ENCODE results near the gene ALKBH6. TPM values are rescaled to one million over a fixed set of nuclear protein-coding genes. Genes with fewer than 3 reads are reported as not detected.

The ALKBH6 gene
- total RNA-seq, 3 donors from 2014 or later (not counting 1 experiment from before 2014, with no cell fraction given): 39.0 to 57.3 (median 48.1) TPM

- H3K9me3 Mint-ChIP-seq: no peaks in the 10 kb centered on the region
- no peak overlapping the region for H3K27ac Mint-ChIP-seq
- H3K4me3 Mint-ChIP-seq: no peak overlapping the region
- TF ChIP-seq CTCF (IDR thresholded peaks at IDR 0.05): no peak
- no peak overlapping the region for H3K4me3 ChIP-seq (ENCODE audit: low read length)
- H3K27me3 Mint-ChIP-seq (ENCODE audit: low read depth in 2 of 2): no peaks in the 10 kb centered on the region
- peaks cover 6 to 24% of the 10 kb centered on the region in 2 donors for H3K4me1 Mint-ChIP-seq
- ATAC-seq (no peak), DNase-seq (no peak)
- peaks cover 13% of the 10 kb centered on the region for H3K4me1 ChIP-seq (ENCODE audit: control insufficient read depth, insufficient read depth, low read length)
- no peaks in the 10 kb centered on the region for H3K27me3 ChIP-seq (ENCODE audit: control insufficient read depth, insufficient read depth, low read length)
- intact Hi-C loops (cut with micrococcal nuclease): no loop called here
- no peak overlapping the region for H3K27ac ChIP-seq (ENCODE audit: low read length)
- H3K36me3 Mint-ChIP-seq: no peaks in the 10 kb centered on the region
- no peaks in the 10 kb centered on the region for H3K36me3 ChIP-seq (ENCODE audit: control insufficient read depth, insufficient read depth, low read length)
- 87% methylated on average over 5 of the region's 5 CpGs for WGBS (ENCODE audit: insufficient coverage)
- no peaks in the 10 kb centered on the region for H3K9me3 ChIP-seq (ENCODE audit: control insufficient read depth, insufficient read depth, low read length)
Measured at GRCh38 chr19:36006955-36007354, 7.1 kb downstream of the ALKBH6 start.

GRCh38 chr19:36003284-36003683 is 10.7 kb downstream of the ALKBH6 start:
- TF ChIP-seq CTCF (IDR thresholded peaks at IDR 0.05): no peak
- no peak overlapping the region for H3K27ac Mint-ChIP-seq
- 96% methylated on average over 4 of the region's 4 CpGs for WGBS (ENCODE audit: insufficient coverage)
- DNase-seq: no peak
- Histone ChIP-seq H3K4me1 (ENCODE audit: control insufficient read depth, insufficient read depth, low read length) (no peaks in the 10 kb centered on the region), H3K9me3 (ENCODE audit: control insufficient read depth, insufficient read depth, low read length) (no peaks in the 10 kb centered on the region), H3K27ac (ENCODE audit: low read length) (no peak overlapping the region), H3K36me3 (ENCODE audit: control insufficient read depth, insufficient read depth, low read length) (peaks cover 5% of the 10 kb centered on the region), H3K4me3 (ENCODE audit: low read length) (no peak overlapping the region), H3K27me3 (ENCODE audit: control insufficient read depth, insufficient read depth, low read length) (no peaks in the 10 kb centered on the region)
- ATAC-seq: no peak
- H3K36me3 Mint-ChIP-seq: no peaks in the 10 kb centered on the region
- intact Hi-C loops (cut with micrococcal nuclease): no loop called here
- H3K4me1 Mint-ChIP-seq: peaks cover 0 to 13% of the 10 kb centered on the region in 2 donors
- H3K9me3 Mint-ChIP-seq: no peaks in the 10 kb centered on the region
- no peaks in the 10 kb centered on the region for H3K27me3 Mint-ChIP-seq (ENCODE audit: low read depth in 2 of 2)
- no peak overlapping the region for H3K4me3 Mint-ChIP-seq

- Histone ChIP-seq H3K4me1 (ENCODE audit: control insufficient read depth, insufficient read depth, low read length) (peaks cover 3% of the 10 kb centered on the region), H3K36me3 (ENCODE audit: control insufficient read depth, insufficient read depth, low read length) (peaks cover 8% of the 10 kb centered on the region), H3K4me3 (ENCODE audit: low read length) (no peak overlapping the region), H3K9me3 (ENCODE audit: control insufficient read depth, insufficient read depth, low read length) (no peaks in the 10 kb centered on the region), H3K27me3 (ENCODE audit: control insufficient read depth, insufficient read depth, low read length) (no peaks in the 10 kb centered on the region), H3K27ac (ENCODE audit: low read length) (no peak overlapping the region)
- Mint-ChIP-seq H3K27ac (no peak overlapping the region), H3K4me3 (no peak overlapping the region), H3K27me3 (ENCODE audit: low read depth in 2 of 2) (no peaks in the 10 kb centered on the region), H3K36me3 (no peaks in the 10 kb centered on the region), H3K4me1 (peaks cover 3 to 22% of the 10 kb centered on the region in 2 donors), H3K9me3 (no peaks in the 10 kb centered on the region)
- TF ChIP-seq CTCF (IDR thresholded peaks at IDR 0.05): no peak
- 100% methylated on average over 3 of the region's 3 CpGs for WGBS (ENCODE audit: insufficient coverage)
- DNase-seq (no peak), ATAC-seq (no peak)
- intact Hi-C loops (cut with micrococcal nuclease): no loop called here
Measured at GRCh38 chr19:36001605-36002004, 12.4 kb downstream of the ALKBH6 start.

- peaks cover 12 to 37% of the 10 kb centered on the region in 2 donors for H3K4me1 Mint-ChIP-seq
- no peak overlapping the region for H3K27ac ChIP-seq (ENCODE audit: low read length)
Measured at GRCh38 chr19:35996777-35997176, 17.2 kb downstream of the ALKBH6 start.

More at GRCh38 chr19:35996777-35997176, 17.2 kb downstream of the ALKBH6 start:
- TF ChIP-seq CTCF (IDR thresholded peaks at IDR 0.05): no peak
- H3K4me3 Mint-ChIP-seq: peak overlapping the region; percentile 37
- ATAC-seq (no peak), DNase-seq (no peak)
- peaks cover 8% of the 10 kb centered on the region for H3K36me3 ChIP-seq (ENCODE audit: control insufficient read depth, insufficient read depth, low read length)
- WGBS (ENCODE audit: insufficient coverage): 96% methylated on average over 7 of the region's 8 CpGs
- H3K36me3 Mint-ChIP-seq: no peaks in the 10 kb centered on the region
- peak overlapping the region in 1 of 2 donors; percentile 95 for H3K27ac Mint-ChIP-seq
- H3K4me3 ChIP-seq (ENCODE audit: low read length): no peak overlapping the region
- no peaks in the 10 kb centered on the region for H3K27me3 Mint-ChIP-seq (ENCODE audit: low read depth in 2 of 2)
- H3K4me1 ChIP-seq (ENCODE audit: control insufficient read depth, insufficient read depth, low read length): peaks cover 26% of the 10 kb centered on the region
- intact Hi-C loops (cut with micrococcal nuclease): loop anchor here (5.0 to 10.0 kb wide), 2 partner anchors 56 to 118 kb away; partner anchors contain the start of genes OVOL3, POLR2I, TBCB and THAP8
- no peaks in the 10 kb centered on the region for H3K27me3 ChIP-seq (ENCODE audit: control insufficient read depth, insufficient read depth, low read length)
- no peaks in the 10 kb centered on the region for H3K9me3 ChIP-seq (ENCODE audit: control insufficient read depth, insufficient read depth, low read length)
- H3K9me3 Mint-ChIP-seq: no peaks in the 10 kb centered on the region

All from natural killer cell (primary cell).